Measurements from ENCODE around the gene TOR1AIP2.
"Not testable (repeated sequence)": the region's sequence is repeated elsewhere in the genome, so short reads cannot be mapped to it uniquely, and the experiment has no call there.

Gene TOR1AIP2

DNA sequence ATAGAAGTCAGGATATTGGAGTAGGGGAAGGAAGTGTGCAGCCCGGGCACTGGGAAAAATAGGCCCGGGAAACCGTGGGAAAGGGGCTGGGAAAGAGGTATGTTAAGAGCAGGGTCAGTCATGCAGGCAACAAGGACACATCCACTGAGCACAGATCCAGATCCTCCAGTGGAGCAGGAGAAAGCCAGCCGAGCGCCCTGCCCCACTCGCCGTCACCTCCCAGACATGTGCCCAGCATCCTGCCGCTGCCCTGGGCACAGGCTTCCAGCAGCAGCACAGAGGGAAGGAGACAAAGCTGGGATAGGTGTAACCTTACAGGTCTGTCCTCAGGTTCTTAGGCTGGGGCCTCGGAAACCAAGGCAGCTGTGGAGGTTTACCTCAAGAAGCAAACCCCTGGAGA, 70.3 kb downstream of the TOR1AIP2 start:
- Histone ChIP-seq H3K4me1 (ENCODE audit: control insufficient read depth, insufficient read depth, low read length, unreplicated experiment) (no peaks in the 10 kb centered on the region), H3K4me3 (ENCODE audit: low read depth, low read length) (no peak overlapping the region), H2AFZ (ENCODE audit: low read length, unreplicated experiment) (no peak overlapping the region), H3K27ac (ENCODE audit: low read depth, low read length) (no peak overlapping the region), H3K36me3 (ENCODE audit: insufficient read depth, low read length) (no peaks in the 10 kb centered on the region), H3K27me3 (ENCODE audit: insufficient read depth, low read length) (peaks cover 29% of the 10 kb centered on the region), H3K79me2 (ENCODE audit: control insufficient read depth, insufficient read depth, low read length, unreplicated experiment) (no peaks in the 10 kb centered on the region)

- Histone ChIP-seq H3K4me3 (ENCODE audit: low read depth, low read length) (no peak overlapping the region), H3K4me1 (ENCODE audit: control insufficient read depth, insufficient read depth, low read length, unreplicated experiment) (no peaks in the 10 kb centered on the region), H3K27me3 (ENCODE audit: insufficient read depth, low read length) (peaks cover 29% of the 10 kb centered on the region), H2AFZ (ENCODE audit: low read length, unreplicated experiment) (no peak overlapping the region), H3K79me2 (ENCODE audit: control insufficient read depth, insufficient read depth, low read length, unreplicated experiment) (no peaks in the 10 kb centered on the region), H3K27ac (ENCODE audit: low read depth, low read length) (no peak overlapping the region), H3K36me3 (ENCODE audit: insufficient read depth, low read length) (no peaks in the 10 kb centered on the region)
Observed at GRCh38 chr1:179806333-179806732, 71.3 kb downstream of the TOR1AIP2 start.

GRCh38 chr1:179805291-179806195, 72.1 kb downstream of the TOR1AIP2 start:
- no peaks in the 10 kb centered on the region for H3K79me2 ChIP-seq (ENCODE audit: control insufficient read depth, insufficient read depth, low read length, unreplicated experiment)
- no peaks in the 10 kb centered on the region for H3K36me3 ChIP-seq (ENCODE audit: insufficient read depth, low read length)
- H3K27ac ChIP-seq (ENCODE audit: low read depth, low read length), result no peak overlapping the region
- H2AFZ ChIP-seq (ENCODE audit: low read length, unreplicated experiment), result no peak overlapping the region
- peaks cover 31% of the 10 kb centered on the region for H3K27me3 ChIP-seq (ENCODE audit: insufficient read depth, low read length)
- H3K4me3 ChIP-seq (ENCODE audit: low read depth, low read length), result no peak overlapping the region
- H3K4me1 ChIP-seq (ENCODE audit: control insufficient read depth, insufficient read depth, low read length, unreplicated experiment), result no peaks in the 10 kb centered on the region

DNA sequence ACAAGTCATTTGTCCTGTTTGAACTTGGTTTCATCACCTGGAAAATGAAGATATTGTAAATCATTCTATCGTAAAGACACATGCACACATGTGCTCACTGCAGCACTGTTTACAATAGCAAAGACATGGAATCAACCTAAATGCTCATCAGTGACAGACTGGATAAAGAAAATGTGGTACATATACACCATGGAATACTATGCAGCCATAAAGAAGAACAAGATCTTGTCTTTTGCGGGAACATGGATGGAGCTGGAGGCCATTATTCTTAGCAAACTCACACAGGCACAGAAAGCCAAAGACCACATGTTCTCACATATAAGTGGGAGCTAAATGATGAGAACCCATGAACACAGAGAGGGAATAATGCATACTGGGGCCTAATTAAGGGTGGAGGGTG, 73.2 kb downstream of the TOR1AIP2 start:
- not testable (repeated sequence) for H3K27ac ChIP-seq (ENCODE audit: low read depth, low read length); H3K4me1 ChIP-seq (ENCODE audit: control insufficient read depth, insufficient read depth, low read length, unreplicated experiment); H2AFZ ChIP-seq (ENCODE audit: low read length, unreplicated experiment); H3K79me2 ChIP-seq (ENCODE audit: control insufficient read depth, insufficient read depth, low read length, unreplicated experiment); H3K36me3 ChIP-seq (ENCODE audit: insufficient read depth, low read length); H3K4me3 ChIP-seq (ENCODE audit: low read depth, low read length)
- H3K27me3 ChIP-seq (ENCODE audit: insufficient read depth, low read length), result peaks cover 36% of the 10 kb centered on the region

DNA sequence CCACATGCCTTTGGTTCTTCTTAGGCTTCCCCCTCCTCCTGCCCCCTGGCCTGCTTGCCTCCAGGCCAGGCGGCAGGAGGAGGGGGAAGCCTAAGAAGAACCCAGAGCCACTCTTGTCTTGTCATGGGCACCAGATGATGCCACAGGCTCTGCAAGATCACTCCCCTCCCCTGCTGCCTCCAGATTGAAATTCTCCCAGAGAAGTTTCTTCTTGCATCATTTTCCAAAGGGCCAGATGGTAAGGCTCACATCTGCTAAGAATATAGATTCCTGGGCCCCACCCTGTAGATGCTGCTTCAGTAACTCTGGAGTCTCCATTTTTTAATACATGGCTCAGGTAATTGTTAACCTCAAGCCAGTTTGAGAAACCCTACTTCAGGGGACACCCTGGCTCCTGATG, 73.7 kb downstream of the TOR1AIP2 start:
- H3K4me3 ChIP-seq (ENCODE audit: low read depth, low read length), result no peak overlapping the region
- H3K27me3 ChIP-seq (ENCODE audit: insufficient read depth, low read length), result peaks cover 41% of the 10 kb centered on the region
- H3K4me1 ChIP-seq (ENCODE audit: control insufficient read depth, insufficient read depth, low read length, unreplicated experiment), result no peaks in the 10 kb centered on the region
- H3K27ac ChIP-seq (ENCODE audit: low read depth, low read length), result no peak overlapping the region
- no peak overlapping the region for H2AFZ ChIP-seq (ENCODE audit: low read length, unreplicated experiment)
- H3K36me3 ChIP-seq (ENCODE audit: insufficient read depth, low read length), result no peaks in the 10 kb centered on the region
- no peaks in the 10 kb centered on the region for H3K79me2 ChIP-seq (ENCODE audit: control insufficient read depth, insufficient read depth, low read length, unreplicated experiment)

DNA sequence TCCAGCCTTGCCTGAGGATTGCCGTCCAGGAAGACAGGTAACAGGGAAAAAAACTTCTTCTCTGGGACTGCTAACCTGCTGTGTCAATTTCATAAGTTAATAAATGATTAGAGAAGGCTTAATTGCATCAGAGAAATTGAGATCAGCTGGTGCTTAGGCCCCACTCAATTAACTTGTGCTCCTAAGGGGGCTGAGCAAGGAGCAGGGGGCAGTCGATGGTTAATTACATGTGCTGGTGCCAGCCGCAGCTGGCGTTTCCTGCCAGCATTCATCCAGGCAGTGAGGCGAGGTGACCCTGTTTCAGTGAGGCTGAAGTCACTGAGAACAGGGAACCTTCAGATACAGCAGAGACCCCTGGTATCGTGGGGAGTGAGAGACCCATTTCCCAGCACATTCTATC, 74.5 kb downstream of the TOR1AIP2 start:
- Histone ChIP-seq H3K36me3 (ENCODE audit: insufficient read depth, low read length) (no peaks in the 10 kb centered on the region), H3K27ac (ENCODE audit: low read depth, low read length) (no peak overlapping the region), H3K4me1 (ENCODE audit: control insufficient read depth, insufficient read depth, low read length, unreplicated experiment) (no peaks in the 10 kb centered on the region), H3K27me3 (ENCODE audit: insufficient read depth, low read length) (peaks cover 48% of the 10 kb centered on the region), H3K4me3 (ENCODE audit: low read depth, low read length) (no peak overlapping the region), H3K79me2 (ENCODE audit: control insufficient read depth, insufficient read depth, low read length, unreplicated experiment) (no peaks in the 10 kb centered on the region), H2AFZ (ENCODE audit: low read length, unreplicated experiment) (no peak overlapping the region)

GRCh38 chr1:179800481-179800880, 77.1 kb downstream of the TOR1AIP2 start:
- H3K4me3 ChIP-seq (ENCODE audit: low read depth, low read length), result no peak overlapping the region
- no peak overlapping the region for H3K27ac ChIP-seq (ENCODE audit: low read depth, low read length)
- H3K27me3 ChIP-seq (ENCODE audit: insufficient read depth, low read length), result peaks cover 55% of the 10 kb centered on the region
- no peaks in the 10 kb centered on the region for H3K36me3 ChIP-seq (ENCODE audit: insufficient read depth, low read length)
- H3K4me1 ChIP-seq (ENCODE audit: control insufficient read depth, insufficient read depth, low read length, unreplicated experiment), result no peaks in the 10 kb centered on the region
- no peaks in the 10 kb centered on the region for H3K79me2 ChIP-seq (ENCODE audit: control insufficient read depth, insufficient read depth, low read length, unreplicated experiment)
- H2AFZ ChIP-seq (ENCODE audit: low read length, unreplicated experiment), result no peak overlapping the region

DNA sequence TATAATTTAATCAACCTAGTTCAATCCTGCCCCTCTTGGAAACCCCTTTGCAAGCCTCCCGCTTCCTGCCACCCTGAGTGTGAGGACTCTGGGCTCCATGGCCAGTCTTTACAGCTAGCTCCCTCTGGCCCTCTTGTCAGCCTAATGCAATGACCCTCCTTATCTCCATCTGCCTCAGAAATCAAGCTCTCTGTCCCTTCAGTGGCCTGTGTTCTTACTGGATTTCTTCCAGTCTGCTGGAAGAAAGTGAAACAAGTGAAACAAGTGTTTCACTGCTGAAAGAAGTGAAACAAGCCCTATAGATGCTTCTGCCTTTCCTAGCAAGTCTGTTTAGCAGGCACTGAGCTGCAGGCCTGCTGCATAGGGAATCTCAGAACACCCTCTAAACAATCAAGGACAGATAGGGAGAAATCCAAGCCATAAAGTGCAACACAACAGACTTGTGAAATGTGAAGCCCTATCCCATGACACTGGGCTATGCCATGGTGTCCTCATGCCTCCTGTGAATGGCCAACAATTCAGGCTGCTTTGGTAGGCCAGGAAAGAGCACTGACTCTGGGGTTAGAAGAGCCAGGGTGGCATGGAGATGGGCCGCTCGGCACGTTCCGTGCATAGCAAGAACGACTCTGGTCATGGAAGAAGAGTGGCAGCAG, 78.6 kb downstream of the TOR1AIP2 start:
- no peaks in the 10 kb centered on the region for H3K79me2 ChIP-seq (ENCODE audit: control insufficient read depth, insufficient read depth, low read length, unreplicated experiment)
- H3K4me3 ChIP-seq (ENCODE audit: low read depth, low read length), result no peak overlapping the region
- no peaks in the 10 kb centered on the region for H3K36me3 ChIP-seq (ENCODE audit: insufficient read depth, low read length)
- no peak overlapping the region for H3K27ac ChIP-seq (ENCODE audit: low read depth, low read length)
- H2AFZ ChIP-seq (ENCODE audit: low read length, unreplicated experiment), result no peak overlapping the region
- no peaks in the 10 kb centered on the region for H3K4me1 ChIP-seq (ENCODE audit: control insufficient read depth, insufficient read depth, low read length, unreplicated experiment)
- peaks cover 53% of the 10 kb centered on the region for H3K27me3 ChIP-seq (ENCODE audit: insufficient read depth, low read length)

DNA sequence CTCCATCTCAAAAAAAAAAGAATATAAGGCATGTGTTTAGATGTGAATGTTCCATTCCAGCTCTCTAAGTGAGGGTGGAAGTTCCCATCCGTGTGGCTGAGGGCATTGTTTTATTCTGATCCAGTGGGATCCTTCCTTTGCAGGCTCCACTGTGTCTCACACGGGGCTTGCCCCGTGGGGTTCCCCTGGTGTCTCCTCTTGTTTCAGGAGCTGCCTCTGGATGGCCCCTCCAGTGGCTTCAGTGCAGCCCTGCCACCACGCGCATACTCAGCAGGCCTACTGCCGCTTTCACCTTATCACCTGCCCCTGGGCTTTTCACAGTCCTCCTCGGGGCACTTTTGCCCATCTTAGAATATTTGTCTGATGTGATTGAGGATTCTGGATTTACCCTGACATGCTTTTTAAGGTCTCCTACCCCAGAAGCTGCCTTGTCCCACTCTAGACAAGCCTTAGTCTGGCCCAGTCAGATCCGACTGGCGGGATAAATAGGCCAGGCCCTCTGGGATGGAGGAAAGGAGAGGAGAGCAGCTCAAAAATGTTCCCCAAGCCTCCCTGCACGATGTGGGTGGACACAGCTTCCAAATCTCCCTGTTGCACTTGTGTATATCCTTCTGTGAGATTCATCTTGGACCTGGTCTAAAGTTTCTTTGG, 79.3 kb downstream of the TOR1AIP2 start:
- Histone ChIP-seq H3K4me3 (ENCODE audit: low read depth, low read length) (no peak overlapping the region), H2AFZ (ENCODE audit: low read length, unreplicated experiment) (no peak overlapping the region), H3K36me3 (ENCODE audit: insufficient read depth, low read length) (no peaks in the 10 kb centered on the region), H3K27ac (ENCODE audit: low read depth, low read length) (no peak overlapping the region), H3K4me1 (ENCODE audit: control insufficient read depth, insufficient read depth, low read length, unreplicated experiment) (no peaks in the 10 kb centered on the region), H3K79me2 (ENCODE audit: control insufficient read depth, insufficient read depth, low read length, unreplicated experiment) (no peaks in the 10 kb centered on the region), H3K27me3 (ENCODE audit: insufficient read depth, low read length) (peaks cover 53% of the 10 kb centered on the region)

GRCh38 chr1:179794669-179795068, 82.9 kb downstream of the TOR1AIP2 start:
- H3K27ac ChIP-seq (ENCODE audit: low read depth, low read length), result no peak overlapping the region
- H3K27me3 ChIP-seq (ENCODE audit: insufficient read depth, low read length), result peaks cover 28% of the 10 kb centered on the region
- H3K4me1 ChIP-seq (ENCODE audit: control insufficient read depth, insufficient read depth, low read length, unreplicated experiment), result no peaks in the 10 kb centered on the region
- H3K4me3 ChIP-seq (ENCODE audit: low read depth, low read length), result no peak overlapping the region
- no peaks in the 10 kb centered on the region for H3K79me2 ChIP-seq (ENCODE audit: control insufficient read depth, insufficient read depth, low read length, unreplicated experiment)
- no peak overlapping the region for H2AFZ ChIP-seq (ENCODE audit: low read length, unreplicated experiment)
- no peaks in the 10 kb centered on the region for H3K36me3 ChIP-seq (ENCODE audit: insufficient read depth, low read length)
